Mesenchymal stem cell (in vitro differentiated cells and primary cell): Measurements from ENCODE around the gene CFAP410.

Experiments
- DNase-seq: peaks from one replicate; pipeline ENCODE4 v3.0.0-alpha.2; 2013
- H2AFZ ChIP-seq: one replicate; pipeline ENCODE4 v1.6.1; 2013; ENCODE audit warnings: low read depth, mild to moderate bottlenecking, control low read depth, inconsistent platforms, low read length, moderate library complexity
- H2AK5ac ChIP-seq: 2 replicates; pipeline ENCODE4 v1.6.1; 2013; ENCODE audit warnings: low read length, moderate library complexity, mild to moderate bottlenecking, inconsistent platforms; ENCODE audit not compliant: severe bottlenecking
- H2BK120ac ChIP-seq: one replicate; pipeline ENCODE4 v1.6.1; 2013; ENCODE audit warnings: low read depth, mild to moderate bottlenecking, inconsistent platforms, low read length, moderate library complexity
- H2BK12ac ChIP-seq, 2 experiments: one replicate each; pipeline ENCODE4 v1.6.1; 2013; ENCODE audit warnings: inconsistent platforms in 2 of 2, low read length in 2 of 2, mild to moderate bottlenecking in 2 of 2, moderate library complexity in 2 of 2, control low read depth in 1 of 2
- H2BK15ac ChIP-seq: one replicate; pipeline ENCODE4 v1.6.1; 2013; ENCODE audit warnings: mild to moderate bottlenecking, low read depth, inconsistent platforms; ENCODE audit not compliant: poor library complexity, severe bottlenecking
- H2BK5ac ChIP-seq: 2 replicates; pipeline ENCODE4 v1.6.1; 2013; ENCODE audit warnings: low read depth, mild to moderate bottlenecking, low read length, control low read depth, inconsistent platforms; ENCODE audit not compliant: poor library complexity, severe bottlenecking
- H3K14ac ChIP-seq, 2 experiments: one replicate each; pipeline ENCODE4 v1.6.1; 2013; ENCODE audit warnings: inconsistent platforms in 2 of 2, low read length in 2 of 2, control low read depth in 1 of 2, mild to moderate bottlenecking in 1 of 2, moderate library complexity in 1 of 2
- H3K18ac ChIP-seq, 2 experiments: one replicate each; pipeline ENCODE4 v1.6.1; 2013; ENCODE audit warnings: inconsistent platforms in 2 of 2, low read length in 2 of 2, control low read depth in 1 of 2, low read depth in 1 of 2, mild to moderate bottlenecking in 1 of 2
- H3K23ac ChIP-seq, 2 experiments: one replicate each; pipeline ENCODE4 v1.6.1; 2013; ENCODE audit warnings: inconsistent platforms in 2 of 2, low read length in 2 of 2, mild to moderate bottlenecking in 2 of 2, moderate library complexity in 2 of 2, control low read depth in 1 of 2
- H3K27ac ChIP-seq: 2 replicates; pipeline ENCODE4 v1.5.1; 2013; ENCODE audit warnings: mild to moderate bottlenecking, moderate library complexity, low read length, control low read depth, inconsistent platforms; ENCODE audit not compliant: poor library complexity, severe bottlenecking
- H3K27me3 ChIP-seq, 2 experiments: 2 replicates each; pipeline versions ENCODE4 v1.6.1 to v1.7.0; 2013; ENCODE audit warnings: low read length in 2 of 2, mild to moderate bottlenecking in 2 of 2, moderate library complexity in 2 of 2, control low read depth in 1 of 2, inconsistent platforms in 1 of 2; ENCODE audit not compliant: control insufficient read depth in 1 of 2, insufficient read depth in 1 of 2
- H3K36me3 ChIP-seq, 2 experiments: 2 replicates each; pipeline versions ENCODE4 v1.6.1 to v1.7.0; 2013; ENCODE audit warnings: low read length in 2 of 2, control low read depth in 1 of 2, inconsistent platforms in 1 of 2, low read depth in 1 of 2, mild to moderate bottlenecking in 1 of 2; ENCODE audit not compliant: insufficient read depth in 2 of 2, control insufficient read depth in 1 of 2
- H3K4ac ChIP-seq, 2 experiments: one replicate each; pipeline ENCODE4 v1.6.1; 2013; ENCODE audit warnings: inconsistent platforms in 2 of 2, low read length in 2 of 2, mild to moderate bottlenecking in 2 of 2, moderate library complexity in 2 of 2, control low read depth in 1 of 2, low read depth in 1 of 2
- H3K4me1 ChIP-seq: 2 replicates; pipeline ENCODE4 v1.6.1; 2013; ENCODE audit warnings: low read depth, low read length, control low read depth; ENCODE audit not compliant: control insufficient read depth, insufficient read depth
- H3K4me2 ChIP-seq: 2 replicates; pipeline ENCODE4 v1.6.1; 2013; ENCODE audit warnings: low read length, mild to moderate bottlenecking, inconsistent platforms; ENCODE audit not compliant: poor library complexity, severe bottlenecking
- H3K4me3 ChIP-seq, 2 experiments: 2 replicates each; pipeline versions ENCODE4 v1.5.1 to v1.7.0; 2013; ENCODE audit warnings: low read length in 2 of 2, mild to moderate bottlenecking in 2 of 2, control low read depth in 1 of 2, low read depth in 1 of 2; ENCODE audit not compliant: insufficient read depth in 1 of 2
- H3K79me1 ChIP-seq: replicated peaks from 2 replicates; pipeline ENCODE4 v1.6.1; 2013; ENCODE audit warnings: mild to moderate bottlenecking, control low read depth, low read length, inconsistent platforms; ENCODE audit not compliant: poor library complexity, severe bottlenecking
- H3K9ac ChIP-seq: 2 replicates; pipeline ENCODE4 v1.7.0; 2013; ENCODE audit warnings: mild to moderate bottlenecking, low read length, moderate library complexity
- H3K9me3 ChIP-seq: 2 replicates; pipeline ENCODE4 v1.7.0; 2013; ENCODE audit warnings: mild to moderate bottlenecking, low read length; ENCODE audit not compliant: control insufficient read depth
- H4K8ac ChIP-seq: one replicate; pipeline ENCODE4 v1.6.1; 2013; ENCODE audit warnings: inconsistent platforms, mild to moderate bottlenecking, low read length, moderate library complexity
- H4K91ac ChIP-seq: one replicate; pipeline ENCODE4 v1.6.1; 2013; ENCODE audit warnings: mild to moderate bottlenecking, low read length, inconsistent platforms
- WGBS: methylation state at CpG from one replicate; pipeline ENCODE4 v1.1.7; 2013; ENCODE audit warnings: mixed read lengths; 5-methylcytosine and 5-hydroxymethylcytosine counted together

The CFAP410 gene

DNA sequence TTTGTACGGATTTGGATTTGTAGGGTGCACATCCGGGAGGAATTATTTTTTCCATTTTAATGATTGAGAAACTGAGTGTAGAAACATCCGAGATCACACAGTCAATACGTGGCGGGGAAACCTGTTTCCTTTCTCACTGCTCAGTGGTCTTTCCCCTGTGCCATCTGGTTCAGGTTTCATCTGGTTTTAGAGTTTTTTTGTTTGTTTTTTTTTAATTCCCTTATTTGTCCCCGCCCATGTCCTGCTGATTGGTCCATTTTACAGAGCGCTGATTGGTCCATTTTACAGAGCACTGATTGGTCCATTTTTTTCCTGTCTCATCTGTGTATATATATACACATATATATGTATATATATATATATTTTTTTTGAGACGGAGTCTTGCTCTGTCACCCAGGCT, 20.2 kb upstream of the CFAP410 start:
- Histone ChIP-seq H4K8ac (no peak overlapping the region), H3K79me1 (no peaks in the 10 kb centered on the region), H3K9ac (no peak overlapping the region), H2BK120ac (no peak overlapping the region), H2AK5ac (no peak overlapping the region), H2BK15ac (no peak overlapping the region), H3K27me3 (peaks cover 17 to 27% of the 10 kb centered on the region in 2 experiments), H4K91ac (no peak overlapping the region), H2BK5ac (no peak overlapping the region), H3K14ac (no peak overlapping the region), H3K9me3 (peaks cover 16% of the 10 kb centered on the region), H2AFZ (no peak overlapping the region), H3K4me3 (no peak overlapping the region), H3K36me3 (no peaks in the 10 kb centered on the region), H3K4ac (no peak overlapping the region), H3K27ac (no peak overlapping the region), H2BK12ac (no peak overlapping the region), H3K4me1 (peaks cover 6% of the 10 kb centered on the region), H3K18ac (no peak overlapping the region), H3K4me2 (no peak overlapping the region), H3K23ac (no peak overlapping the region)
- 94% methylated on average over 6 of the region's 8 CpGs for WGBS
- no peak for DNase-seq

DNA sequence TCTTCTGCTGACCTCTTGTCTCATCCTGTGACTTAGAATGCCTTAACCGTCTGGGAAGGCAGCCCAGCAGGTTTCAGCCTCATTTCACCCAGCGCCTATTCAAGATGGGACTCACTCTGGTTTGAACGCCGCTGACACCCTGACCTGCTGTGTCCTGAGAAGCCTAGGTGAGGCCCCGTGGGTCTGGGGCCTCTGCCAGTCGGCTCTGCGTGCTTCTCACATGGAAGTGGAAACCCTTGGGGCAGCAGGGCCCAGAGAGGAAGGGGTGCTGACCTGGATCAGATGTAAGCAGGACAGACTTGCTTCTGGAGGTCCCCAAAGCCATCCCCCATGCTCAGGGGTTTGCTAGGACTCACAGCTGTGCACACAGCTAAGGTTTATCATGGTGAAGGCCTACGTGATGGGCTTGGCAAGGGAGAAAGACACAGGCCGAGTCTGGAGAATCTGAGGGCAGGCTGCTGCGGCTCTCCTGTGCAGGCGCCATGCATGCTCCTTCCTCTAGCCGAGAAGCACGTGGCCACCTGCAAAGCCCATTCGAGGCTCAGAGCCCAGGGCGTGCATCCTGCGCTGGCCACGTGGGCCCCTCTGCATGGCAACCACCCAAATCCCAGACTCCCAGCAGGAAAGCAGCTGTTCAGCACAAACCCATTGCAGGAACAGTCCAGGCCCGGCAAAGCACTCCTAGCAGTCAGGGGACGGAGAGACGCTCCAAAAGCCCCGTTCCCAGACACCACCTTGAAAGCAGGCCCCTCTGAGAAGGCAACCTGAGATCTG, 18.1 kb upstream of the CFAP410 start:
- no peak for DNase-seq
- Histone ChIP-seq H3K4me2 (no peak overlapping the region), H2AK5ac (no peak overlapping the region), H3K4me1 (peaks cover 6% of the 10 kb centered on the region), H2BK12ac (no peak overlapping the region), H3K27ac (no peak overlapping the region), H4K8ac (no peak overlapping the region), H3K18ac (no peak overlapping the region), H2AFZ (no peak overlapping the region), H2BK120ac (no peak overlapping the region), H3K23ac (no peak overlapping the region), H3K9ac (no peak overlapping the region), H3K36me3 (no peaks in the 10 kb centered on the region), H2BK15ac (no peak overlapping the region), H3K4me3 (no peak overlapping the region), H3K4ac (no peak overlapping the region), H3K79me1 (no peaks in the 10 kb centered on the region), H3K14ac (no peak overlapping the region), H2BK5ac (no peak overlapping the region), H4K91ac (no peak overlapping the region), H3K27me3 (peaks cover 26 to 48% of the 10 kb centered on the region in 2 experiments), H3K9me3 (peaks cover 5% of the 10 kb centered on the region)
- WGBS: 84% methylated on average over 21 of the region's 21 CpGs

GRCh38 chr21:44356636-44357035, 17.4 kb upstream of the CFAP410 start:
- no peak overlapping the region for H3K4ac ChIP-seq
- WGBS: 91% methylated on average over 6 of the region's 6 CpGs
- H2BK5ac ChIP-seq: no peak overlapping the region
- no peaks in the 10 kb centered on the region for H3K36me3 ChIP-seq
- no peak overlapping the region for H3K4me2 ChIP-seq
- H3K23ac ChIP-seq: no peak overlapping the region
- peaks cover 32 to 54% of the 10 kb centered on the region in 2 experiments for H3K27me3 ChIP-seq
- DNase-seq: no peak
- H3K18ac ChIP-seq: no peak overlapping the region
- no peak overlapping the region for H4K91ac ChIP-seq
- H3K14ac ChIP-seq: no peak overlapping the region
- no peak overlapping the region for H2BK120ac ChIP-seq
- H2AFZ ChIP-seq: no peak overlapping the region
- peaks cover 5% of the 10 kb centered on the region for H3K9me3 ChIP-seq
- H3K27ac ChIP-seq: no peak overlapping the region
- no peak overlapping the region for H4K8ac ChIP-seq
- no peak overlapping the region for H2BK15ac ChIP-seq
- no peak overlapping the region for H3K9ac ChIP-seq
- no peak overlapping the region for H2BK12ac ChIP-seq
- H3K79me1 ChIP-seq: no peaks in the 10 kb centered on the region
- peaks cover 6% of the 10 kb centered on the region for H3K4me1 ChIP-seq
- no peak overlapping the region for H2AK5ac ChIP-seq
- no peak overlapping the region for H3K4me3 ChIP-seq

DNA sequence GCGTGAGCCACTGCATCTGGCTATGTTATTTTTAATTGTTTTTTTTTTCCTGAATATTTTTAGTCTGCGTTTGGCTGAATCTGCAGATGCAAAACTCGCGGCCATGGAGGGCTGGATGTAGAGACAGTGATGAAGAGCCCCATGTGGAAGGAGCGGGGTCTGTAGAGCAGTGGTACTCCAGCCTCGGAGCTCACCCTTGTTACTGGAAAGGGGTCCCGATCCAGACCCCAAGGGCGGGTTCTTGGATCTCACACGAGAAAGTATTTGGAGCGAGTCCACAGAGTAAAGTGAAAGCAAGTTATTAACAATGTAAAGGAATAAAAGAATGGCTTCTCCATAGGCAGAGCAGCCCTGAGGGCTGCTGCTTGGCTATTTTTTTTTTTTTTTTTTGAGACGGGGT, 17.0 kb upstream of the CFAP410 start:
- Histone ChIP-seq H2BK120ac (no peak overlapping the region), H2BK5ac (no peak overlapping the region), H3K4me2 (no peak overlapping the region), H3K9me3 (peaks cover 5% of the 10 kb centered on the region), H3K4me1 (peaks cover 6% of the 10 kb centered on the region), H2AFZ (no peak overlapping the region), H3K9ac (no peak overlapping the region), H3K18ac (no peak overlapping the region), H3K14ac (no peak overlapping the region), H3K79me1 (no peaks in the 10 kb centered on the region), H2BK12ac (no peak overlapping the region), H3K27me3 (peaks cover 36 to 59% of the 10 kb centered on the region in 2 experiments), H2AK5ac (no peak overlapping the region), H2BK15ac (no peak overlapping the region), H3K36me3 (no peaks in the 10 kb centered on the region), H3K4me3 (no peak overlapping the region), H3K4ac (no peak overlapping the region), H4K8ac (no peak overlapping the region), H3K27ac (no peak overlapping the region), H4K91ac (no peak overlapping the region), H3K23ac (no peak overlapping the region)
- WGBS: 89% methylated on average over 11 of the region's 11 CpGs
- no peak for DNase-seq
